Astrocyte (in vitro differentiated cells and primary cell): ENCODE results near the gene ENTR1. TPM values are rescaled to one million over a fixed set of nuclear protein-coding genes. Genes with fewer than 3 reads are reported as not detected.
A peak's percentile ranks its signal among the peaks of the same experiment; 100 is the strongest.

Experiments used
- DNase-seq: peaks from one replicate; pipeline ENCODE4 v3.0.0-alpha.2; 2010; ENCODE audit warnings: low read depth
- FAIRE-seq: peaks from 2 replicates; lab custom pipeline; 2011; peaks lifted over from hg19 to GRCh38; lab: Jason Lieb, UNC
- H2AFZ ChIP-seq: 2 replicates; pipeline ENCODE4 v1.6.0; 2012; ENCODE audit warnings: low read depth, low read length, inconsistent platforms
- H3K27ac ChIP-seq: 2 replicates; pipeline ENCODE4 v1.5.1; 2011; ENCODE audit warnings: low read depth, low read length, inconsistent platforms
- H3K27me3 ChIP-seq: 2 replicates; pipeline ENCODE4 v1.6.0; 2011; ENCODE audit warnings: low read length, inconsistent platforms; ENCODE audit not compliant: insufficient read depth
- H3K36me3 ChIP-seq: 2 replicates; pipeline ENCODE4 v1.5.1; 2011; ENCODE audit warnings: low read length, inconsistent platforms; ENCODE audit not compliant: insufficient read depth
- H3K4me1 ChIP-seq: 2 replicates; pipeline ENCODE4 v1.5.1; 2011; ENCODE audit warnings: low read length, inconsistent platforms; ENCODE audit not compliant: insufficient read depth
- H3K4me2 ChIP-seq: 2 replicates; pipeline ENCODE4 v1.6.0; 2012; ENCODE audit warnings: low read length, inconsistent platforms
- H3K4me3 ChIP-seq: 2 replicates; pipeline ENCODE4 v1.5.1; 2011; ENCODE audit warnings: low read depth, mild to moderate bottlenecking, low read length, inconsistent platforms; ENCODE audit not compliant: insufficient read depth
- H3K79me2 ChIP-seq: 2 replicates; pipeline ENCODE4 v1.6.0; 2012; ENCODE audit warnings: mild to moderate bottlenecking, low read length, inconsistent platforms; ENCODE audit not compliant: insufficient read depth
- H3K9ac ChIP-seq: 2 replicates; pipeline ENCODE4 v1.6.0; 2012; ENCODE audit warnings: mild to moderate bottlenecking, low read length, inconsistent platforms
- H3K9me3 ChIP-seq: 2 replicates; pipeline ENCODE4 v1.5.1; 2012; ENCODE audit warnings: low read depth, mild to moderate bottlenecking, low read length, inconsistent platforms; ENCODE audit not compliant: insufficient read depth
- H4K20me1 ChIP-seq: 2 replicates; pipeline ENCODE4 v1.6.0; 2012; ENCODE audit warnings: low read length, inconsistent platforms; ENCODE audit not compliant: insufficient read depth
- H3K27ac Mint-ChIP-seq: one replicate; pipeline ENCODE4 v1.8.0; 2021; ENCODE audit warnings: mild to moderate bottlenecking, mixed read lengths; ENCODE audit not compliant: unreplicated experiment
- H3K27me3 Mint-ChIP-seq: one replicate; pipeline ENCODE4 v1.8.0; 2021; ENCODE audit warnings: low read depth, mixed read lengths; ENCODE audit not compliant: unreplicated experiment
- H3K36me3 Mint-ChIP-seq: one replicate; pipeline ENCODE4 v1.8.0; 2021; ENCODE audit warnings: low read depth, mixed read lengths; ENCODE audit not compliant: unreplicated experiment
- H3K4me1 Mint-ChIP-seq: one replicate; pipeline ENCODE4 v1.8.0; 2021; ENCODE audit warnings: low read depth, mixed read lengths; ENCODE audit not compliant: unreplicated experiment
- H3K4me3 Mint-ChIP-seq: one replicate; pipeline ENCODE4 v1.8.0; 2021; ENCODE audit warnings: mild to moderate bottlenecking, moderate library complexity, mixed read lengths; ENCODE audit not compliant: unreplicated experiment
- H3K9me3 Mint-ChIP-seq: one replicate; pipeline ENCODE4 v1.8.0; 2021; ENCODE audit warnings: mild to moderate bottlenecking, mixed read lengths; ENCODE audit not compliant: unreplicated experiment
- EZH2 ChIP-seq: IDR thresholded peaks from 2 replicates; pipeline ENCODE4 v1.6.1; 2012; ENCODE audit warnings: mild to moderate bottlenecking, low read length, inconsistent platforms; ENCODE audit not compliant: insufficient read depth
- total RNA-seq: library from RNA; stranded (reverse); gene quantifications from 2 replicates; pipeline ENCODE4 v1.2.1, GENCODE V29; 2021
- TF ChIP-seq, protein P1 (sequence below): IDR thresholded peaks from 2 replicates; pipeline ENCODE4 v1.5.1; 2011; ENCODE audit warnings: low read depth, mild to moderate bottlenecking, inconsistent platforms, low read length, moderate library complexity; ENCODE audit not compliant: insufficient read depth

The ENTR1 gene
- total RNA-seq, 1 donor from 2014 or later = 71.7 TPM

DNA sequence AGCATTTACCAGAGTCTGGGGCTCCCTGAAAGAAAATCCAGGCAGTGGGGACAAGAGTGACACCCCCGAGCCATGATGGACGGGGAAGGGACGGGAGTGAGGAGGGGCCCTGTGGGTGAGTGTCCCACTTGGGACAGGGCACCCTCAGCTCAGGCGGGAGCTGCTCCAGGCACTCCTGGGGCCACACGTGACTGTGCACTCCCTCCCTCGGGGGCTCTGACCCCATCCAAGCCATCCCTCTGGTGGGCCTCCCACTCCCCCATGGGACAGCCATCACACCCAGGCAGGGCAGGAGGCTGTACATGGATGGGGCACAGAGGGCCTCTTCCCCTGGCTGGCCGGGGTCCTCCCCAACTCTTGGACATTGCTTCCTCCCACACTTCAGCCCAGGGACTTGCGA is 34.0 kb downstream of the ENTR1 start:
- no peak overlapping the region for H3K4me2 ChIP-seq
- Mint-ChIP-seq H3K9me3 (no peaks in the 10 kb centered on the region), H3K27me3 (no peaks in the 10 kb centered on the region), H3K4me3 (no peak overlapping the region), H3K27ac (no peak overlapping the region), H3K36me3 (peaks cover 1% of the 10 kb centered on the region), H3K4me1 (peaks cover 6% of the 10 kb centered on the region)
- no peak overlapping the region for H3K9ac ChIP-seq
- no peak overlapping the region for H3K4me3 ChIP-seq
- no peak for FAIRE-seq
- no peaks in the 10 kb centered on the region for H3K27me3 ChIP-seq
- peaks cover 10% of the 10 kb centered on the region for H3K4me1 ChIP-seq
- no peak for DNase-seq
- H3K9me3 ChIP-seq = no peaks in the 10 kb centered on the region
- TF ChIP-seq EZH2 = no peak
- TF ChIP-seq, protein P1, sequence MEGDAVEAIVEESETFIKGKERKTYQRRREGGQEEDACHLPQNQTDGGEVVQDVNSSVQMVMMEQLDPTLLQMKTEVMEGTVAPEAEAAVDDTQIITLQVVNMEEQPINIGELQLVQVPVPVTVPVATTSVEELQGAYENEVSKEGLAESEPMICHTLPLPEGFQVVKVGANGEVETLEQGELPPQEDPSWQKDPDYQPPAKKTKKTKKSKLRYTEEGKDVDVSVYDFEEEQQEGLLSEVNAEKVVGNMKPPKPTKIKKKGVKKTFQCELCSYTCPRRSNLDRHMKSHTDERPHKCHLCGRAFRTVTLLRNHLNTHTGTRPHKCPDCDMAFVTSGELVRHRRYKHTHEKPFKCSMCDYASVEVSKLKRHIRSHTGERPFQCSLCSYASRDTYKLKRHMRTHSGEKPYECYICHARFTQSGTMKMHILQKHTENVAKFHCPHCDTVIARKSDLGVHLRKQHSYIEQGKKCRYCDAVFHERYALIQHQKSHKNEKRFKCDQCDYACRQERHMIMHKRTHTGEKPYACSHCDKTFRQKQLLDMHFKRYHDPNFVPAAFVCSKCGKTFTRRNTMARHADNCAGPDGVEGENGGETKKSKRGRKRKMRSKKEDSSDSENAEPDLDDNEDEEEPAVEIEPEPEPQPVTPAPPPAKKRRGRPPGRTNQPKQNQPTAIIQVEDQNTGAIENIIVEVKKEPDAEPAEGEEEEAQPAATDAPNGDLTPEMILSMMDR = no peak
- no peaks in the 10 kb centered on the region for H4K20me1 ChIP-seq
- H3K79me2 ChIP-seq = no peaks in the 10 kb centered on the region
- peaks cover 3% of the 10 kb centered on the region for H3K36me3 ChIP-seq
- H2AFZ ChIP-seq = no peak overlapping the region
- no peak overlapping the region for H3K27ac ChIP-seq

DNA sequence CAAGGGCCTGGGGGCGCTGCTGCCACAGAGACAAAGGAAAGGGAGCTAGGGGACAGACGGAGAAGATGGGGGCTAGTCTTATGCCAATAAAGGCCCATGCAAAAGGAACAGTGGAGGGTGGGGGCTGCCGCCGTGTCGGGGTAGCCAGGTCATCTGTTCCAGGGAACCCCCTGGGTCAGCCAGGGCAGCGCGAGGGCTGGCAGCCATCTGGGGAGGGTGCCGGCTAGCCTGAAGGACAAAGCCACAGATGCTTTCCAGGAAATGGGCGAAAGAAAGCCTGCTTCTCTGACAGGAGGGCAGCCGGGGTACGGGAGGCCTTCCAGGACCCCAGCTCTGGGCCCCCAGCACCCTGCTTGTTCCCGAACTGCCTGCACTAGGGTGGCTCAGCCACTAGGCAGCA is 35.3 kb downstream of the ENTR1 start:
- Mint-ChIP-seq H3K27me3 (no peaks in the 10 kb centered on the region), H3K4me3 (no peak overlapping the region), H3K9me3 (no peaks in the 10 kb centered on the region), H3K4me1 (peaks cover 6% of the 10 kb centered on the region), H3K27ac (peak overlapping the region; percentile 58), H3K36me3 (peaks cover 4% of the 10 kb centered on the region)
- no peaks in the 10 kb centered on the region for H3K79me2 ChIP-seq
- no peak overlapping the region for H3K4me3 ChIP-seq
- no peak overlapping the region for H2AFZ ChIP-seq
- FAIRE-seq = no peak
- peaks cover 10% of the 10 kb centered on the region for H3K4me1 ChIP-seq
- TF ChIP-seq, protein P1 = no peak
- no peak for TF ChIP-seq EZH2
- H3K9me3 ChIP-seq = no peaks in the 10 kb centered on the region
- no peak for DNase-seq
- no peaks in the 10 kb centered on the region for H3K36me3 ChIP-seq
- no peak overlapping the region for H3K4me2 ChIP-seq
- H3K27me3 ChIP-seq = no peaks in the 10 kb centered on the region
- H3K9ac ChIP-seq = no peak overlapping the region
- H4K20me1 ChIP-seq = no peaks in the 10 kb centered on the region
- no peak overlapping the region for H3K27ac ChIP-seq

DNA sequence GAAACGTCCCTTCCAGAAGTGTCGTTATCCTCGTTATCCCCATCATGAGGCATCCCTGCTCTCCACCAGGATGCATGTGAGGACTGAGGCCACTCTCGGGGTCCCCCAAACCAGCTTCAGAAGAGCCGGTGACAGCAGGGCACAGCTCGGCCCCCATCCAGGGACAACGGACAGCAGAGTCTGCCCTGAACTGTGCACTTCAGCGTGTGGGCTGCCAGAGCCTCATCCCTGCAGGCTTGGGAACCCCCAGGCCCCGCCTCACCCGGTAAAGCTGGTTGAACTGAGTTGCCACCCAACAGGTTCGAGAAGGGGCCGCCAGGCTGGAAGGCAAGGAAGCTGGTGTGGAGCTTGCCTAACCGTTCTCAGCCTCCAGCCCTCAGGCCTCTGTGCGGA is 36.2 kb downstream of the ENTR1 start:
- no peak for TF ChIP-seq EZH2
- TF ChIP-seq, protein P1 = no peak
- H3K4me1 ChIP-seq = peaks cover 10% of the 10 kb centered on the region
- Mint-ChIP-seq H3K4me1 (peaks cover 6% of the 10 kb centered on the region), H3K27ac (no peak overlapping the region), H3K9me3 (no peaks in the 10 kb centered on the region), H3K27me3 (no peaks in the 10 kb centered on the region), H3K4me3 (no peak overlapping the region), H3K36me3 (peaks cover 4% of the 10 kb centered on the region)
- H3K4me3 ChIP-seq = no peak overlapping the region
- H3K9me3 ChIP-seq = no peaks in the 10 kb centered on the region
- DNase-seq = no peak
- H2AFZ ChIP-seq = no peak overlapping the region
- no peaks in the 10 kb centered on the region for H4K20me1 ChIP-seq
- no peak overlapping the region for H3K27ac ChIP-seq
- H3K27me3 ChIP-seq = no peaks in the 10 kb centered on the region
- FAIRE-seq = no peak
- no peak overlapping the region for H3K9ac ChIP-seq
- no peaks in the 10 kb centered on the region for H3K36me3 ChIP-seq
- no peaks in the 10 kb centered on the region for H3K79me2 ChIP-seq
- no peak overlapping the region for H3K4me2 ChIP-seq
